HG03025 (cell line): ENCODE measurements around the gene CAV3.
"Not testable (repeated sequence)": the region's sequence is repeated elsewhere in the genome, so short reads cannot be mapped to it uniquely, and the experiment has no call there.

Source experiments
- ATAC-seq: cut with Tn5 transposase; IDR thresholded peaks from one replicate; pipeline ENCODE4 v1.9.1; 2021; ENCODE audit warnings: mild to moderate bottlenecking, moderate library complexity; ENCODE audit not compliant: unreplicated experiment, low FRiP score

CAV3 gene

DNA sequence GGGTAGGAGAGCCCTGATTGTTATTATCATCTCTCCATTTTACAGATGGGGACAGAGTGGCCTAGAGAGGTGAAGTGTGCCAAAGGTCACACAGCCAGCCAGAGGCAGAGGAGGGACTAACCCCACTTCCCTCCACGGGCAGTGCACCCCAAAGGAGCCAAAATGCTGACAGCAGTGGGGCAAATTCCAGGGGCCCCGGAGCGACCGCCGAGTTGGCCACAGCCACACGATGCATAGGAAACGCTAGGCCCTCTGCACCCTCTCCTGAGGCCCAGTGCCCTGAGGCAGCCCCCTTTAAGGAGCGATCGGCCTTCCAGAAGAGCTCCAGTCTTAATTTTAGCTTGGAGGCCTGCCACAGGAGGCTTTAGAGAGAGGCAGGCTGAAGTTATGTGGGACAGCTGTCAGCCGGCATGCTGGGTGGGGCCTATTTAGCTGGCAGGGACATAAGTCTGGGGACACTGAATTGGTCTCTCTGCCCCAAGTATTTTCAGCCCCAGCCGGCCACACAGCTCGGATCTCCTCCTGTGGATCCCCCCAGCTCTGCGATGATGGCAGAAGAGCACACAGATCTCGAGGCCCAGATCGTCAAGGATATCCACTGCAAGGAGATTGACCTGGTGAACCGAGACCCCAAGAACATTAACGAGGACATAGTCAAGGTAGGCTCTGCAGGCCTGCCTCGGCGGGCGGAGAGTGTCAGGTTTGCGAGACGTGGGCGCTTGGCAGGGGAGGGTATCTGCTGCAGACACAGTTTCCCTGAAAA, at the start of gene CAV3:
CAV3 (plus strand) TSS at position 471 of the 763 bp plus-strand sequence; CDS start at position 546, 75 bp downstream.
- ATAC-seq, result no peak

GRCh38 chr3:8684992-8685391, 48.6 kb upstream of the CAV3 start:
- not testable (repeated sequence) for ATAC-seq

- ATAC-seq, result not testable (repeated sequence)
Observed at GRCh38 chr3:8691295-8691694, 42.3 kb upstream of the CAV3 start.

- no peak for ATAC-seq
Observed at GRCh38 chr3:8702560-8702959, 31.0 kb upstream of the CAV3 start.

DNA sequence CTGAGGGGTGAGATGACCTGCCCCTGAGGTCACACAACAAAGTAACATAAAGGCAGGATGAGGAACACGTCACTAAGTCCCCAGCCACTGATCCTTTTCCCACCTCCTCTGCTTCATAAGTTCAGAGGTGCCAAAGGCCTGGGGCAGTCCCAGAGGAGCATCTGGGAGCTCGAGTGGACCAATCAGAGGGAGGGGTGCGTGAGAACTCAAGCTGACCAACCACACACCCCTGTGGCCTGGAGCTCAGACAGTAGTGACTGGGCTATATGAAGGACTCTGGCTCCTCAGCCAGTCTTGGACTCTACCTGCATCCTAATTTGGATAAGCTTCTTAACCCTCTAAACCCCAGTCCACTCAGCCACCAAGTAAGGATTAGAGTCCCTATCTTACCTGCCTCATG, 28.0 kb upstream of the CAV3 start:
- no peak for ATAC-seq

GRCh38 chr3:8709287-8709686, 24.3 kb upstream of the CAV3 start:
- ATAC-seq, result no peak

DNA sequence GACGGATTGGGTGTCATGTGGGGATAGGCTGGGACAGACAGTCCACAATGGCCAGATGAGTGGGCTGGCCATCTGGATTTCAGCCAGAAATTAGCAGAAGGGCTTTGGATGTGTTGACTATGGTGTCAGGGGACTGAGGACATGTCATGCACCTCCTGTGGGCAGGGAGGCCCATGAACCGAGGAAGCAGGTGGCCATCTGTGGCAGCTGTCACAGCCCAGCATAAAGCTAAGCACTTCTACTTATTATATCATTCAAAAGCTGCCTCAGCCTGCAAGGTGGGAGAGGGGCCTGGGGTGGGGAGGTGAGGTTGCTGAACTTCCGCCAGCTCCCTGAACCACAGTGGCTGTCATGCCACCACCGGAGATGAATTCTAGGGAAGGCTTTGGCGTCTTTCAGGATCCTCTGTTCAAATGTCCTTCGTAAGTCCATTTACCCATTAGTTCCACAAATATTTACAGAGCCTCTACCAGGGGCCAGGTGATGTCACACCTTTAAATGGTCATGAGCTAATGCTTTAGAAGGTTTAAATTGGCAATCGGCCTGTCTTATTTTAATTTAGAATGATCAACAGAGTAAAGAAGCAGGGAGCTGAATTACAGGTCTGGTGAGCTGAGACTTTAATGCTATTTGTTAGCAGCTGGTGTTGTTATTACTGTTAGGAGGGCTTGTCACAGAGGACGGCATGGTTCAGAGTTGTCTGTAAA, 23.6 kb upstream of the CAV3 start:
- ATAC-seq, result no peak

DNA sequence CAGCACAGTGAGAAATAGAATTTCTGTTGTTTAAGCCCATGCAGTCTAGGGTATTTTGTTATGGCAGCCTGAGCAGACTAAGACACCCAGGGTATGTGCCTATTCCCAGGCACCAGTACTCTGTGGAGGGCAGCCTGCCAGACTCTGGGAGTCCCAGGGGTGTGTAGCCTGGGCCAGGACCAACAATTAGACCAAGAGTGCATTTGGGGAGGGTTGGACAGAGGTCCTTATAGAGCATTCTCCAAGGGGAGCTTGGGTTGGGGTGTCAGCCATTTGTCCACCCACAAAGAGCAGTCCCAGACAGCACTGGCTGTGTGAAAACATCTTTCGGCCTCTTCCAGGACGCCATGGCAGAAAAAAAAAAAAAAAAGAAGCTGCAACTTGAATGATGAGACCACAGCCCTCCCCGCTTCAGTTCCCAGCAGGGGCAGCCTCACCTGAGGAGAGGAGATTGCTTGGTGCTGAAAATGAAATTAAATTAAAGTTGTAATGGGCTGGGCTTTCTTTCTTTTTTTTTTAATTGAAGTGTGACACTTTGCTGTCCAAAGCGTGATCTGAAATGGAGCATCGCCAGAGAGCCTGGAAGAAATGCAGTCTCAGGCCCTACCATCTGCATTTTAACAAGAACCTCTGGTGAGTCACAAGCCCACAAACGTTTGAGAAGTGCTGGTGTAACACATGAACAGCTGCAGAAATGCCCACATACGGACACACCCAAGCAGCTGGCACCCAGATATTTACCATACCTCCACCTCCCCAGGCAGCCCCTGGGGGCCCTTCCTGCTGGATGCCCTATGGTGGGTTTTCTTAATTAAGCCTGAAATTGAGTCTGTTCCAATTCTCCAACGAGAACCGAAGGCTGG, 21.3 kb upstream of the CAV3 start:
- ATAC-seq, result no peak

GRCh38 chr3:8712908-8713255, 20.7 kb upstream of the CAV3 start:
- no peak for ATAC-seq

- ATAC-seq, result no peak
Observed at GRCh38 chr3:8713901-8714759, 19.5 kb upstream of the CAV3 start.

GRCh38 chr3:8715757-8716156, 17.8 kb upstream of the CAV3 start:
- ATAC-seq, result not testable (repeated sequence)

GRCh38 chr3:8722808-8723207, 10.8 kb upstream of the CAV3 start:
- ATAC-seq, result no peak

DNA sequence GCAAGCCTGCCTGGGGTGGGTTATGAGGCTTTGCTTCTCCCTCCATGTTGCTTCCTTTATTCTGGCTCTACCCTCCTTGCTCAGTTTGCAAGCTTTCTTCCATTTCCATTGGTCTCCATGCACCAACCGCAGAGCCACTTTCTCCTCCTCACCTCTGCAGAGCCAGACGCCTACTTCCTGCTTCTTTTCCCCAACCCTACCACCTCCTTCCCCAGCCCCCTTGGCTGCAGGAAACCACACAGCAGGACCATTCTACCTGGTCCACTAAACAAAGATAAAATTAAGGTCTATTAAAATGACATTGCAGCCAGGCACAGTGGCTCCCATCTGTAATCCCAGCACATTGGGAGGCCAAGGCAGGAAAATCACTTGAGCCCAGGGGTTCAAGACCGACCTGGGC, 10.0 kb upstream of the CAV3 start:
- no peak for ATAC-seq

DNA sequence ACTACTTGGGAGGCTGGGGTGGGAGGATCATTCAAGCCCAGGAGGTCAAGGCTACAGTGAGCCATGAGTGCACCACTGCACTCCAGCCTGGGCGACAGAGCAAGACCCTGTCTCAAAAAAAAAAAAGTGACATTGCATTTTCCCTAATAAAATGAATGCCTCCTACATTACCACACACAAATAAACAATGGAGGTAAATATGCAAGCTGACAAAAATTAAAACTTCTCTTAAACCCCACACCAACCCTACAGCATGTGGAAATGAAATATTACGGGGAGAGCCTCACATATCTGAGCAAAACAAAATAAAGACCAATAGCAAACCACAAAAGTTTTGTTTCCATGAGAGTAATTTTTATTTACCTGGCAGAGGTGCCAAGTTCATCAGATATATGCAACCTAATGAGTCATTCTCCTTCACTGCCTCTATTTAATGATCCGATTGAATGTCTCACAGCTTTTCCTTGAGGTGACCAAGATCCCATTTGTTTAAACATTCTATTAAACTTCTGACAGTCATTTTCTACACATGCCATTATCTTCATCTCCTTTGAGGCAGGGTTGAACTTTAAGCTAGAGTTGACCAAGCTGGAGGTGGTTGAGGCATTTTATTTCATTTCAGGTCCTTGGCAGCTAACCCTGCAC, 9.4 kb upstream of the CAV3 start:
- no peak for ATAC-seq

- no peak for ATAC-seq
Observed at GRCh38 chr3:8727605-8728512, 5.7 kb upstream of the CAV3 start.

DNA sequence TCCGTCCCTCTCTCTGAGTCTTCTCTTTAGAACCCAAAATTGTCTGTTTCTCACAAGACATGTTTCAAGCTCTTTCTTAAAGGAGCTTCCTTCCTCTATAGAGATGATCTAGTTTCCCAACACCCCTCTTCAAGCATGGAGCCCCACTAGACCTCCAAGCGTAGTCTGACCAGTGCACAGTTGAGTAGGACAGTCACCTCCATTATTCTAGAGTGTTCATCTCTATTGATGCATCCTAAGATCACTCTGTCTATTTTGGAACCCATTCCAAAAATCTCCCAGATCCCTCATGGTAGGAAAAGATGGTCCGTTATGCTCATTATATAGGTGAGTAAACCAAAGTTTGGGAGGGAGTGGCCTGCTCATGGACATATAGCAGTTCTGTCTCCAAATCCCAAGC, 4.1 kb upstream of the CAV3 start:
- ATAC-seq, result no peak

GRCh38 chr3:8730656-8731055, 2.9 kb upstream of the CAV3 start:
- ATAC-seq, result no peak

DNA sequence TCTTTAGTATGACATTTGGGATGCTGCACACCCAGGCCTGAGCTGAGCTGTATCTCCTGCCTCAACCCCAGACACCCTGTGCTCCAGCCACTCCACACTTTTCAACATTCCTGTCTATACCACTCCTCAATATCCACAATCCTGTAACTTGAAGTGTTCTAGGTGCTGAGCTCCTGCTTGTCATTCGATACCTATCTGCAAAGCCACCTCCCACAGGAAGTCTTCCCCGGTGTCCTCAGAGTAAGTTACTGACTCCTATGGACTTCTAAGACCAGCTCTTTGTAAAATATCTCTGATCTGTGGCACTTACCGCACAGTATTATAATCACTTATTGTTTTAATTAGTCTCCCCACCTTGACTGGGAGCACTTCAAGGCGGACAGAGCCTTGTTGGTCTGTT, 1.2 kb upstream of the CAV3 start:
- no peak for ATAC-seq
